Upper lobe of left lung (tissue), 4 donors: ENCODE measurements around the gene RIMBP3C.

Experiments
- POLR2A ChIP-seq, 4 donors: fragments of 450-650 bp; IDR thresholded peaks; one replicate each; pipeline ENCODE4 v1.5.1; 2016 to 2017; ENCODE audit warnings: antibody characterized with exemption in 4 of 4, mild to moderate bottlenecking in 2 of 4
- POLR2AphosphoS5 ChIP-seq, 2 donors: sonication (generic); formaldehyde crosslinking; IDR thresholded peaks; one replicate each; pipeline ENCODE4 v1.5.1; 2017; ENCODE audit warnings: antibody characterized with exemption in 2 of 2
- TF ChIP-seq, protein P1 (sequence below), 6 experiments: fragments of 450-650 bp in 4 of 6; fragments of 200-600 bp in 2 of 6; sonication (generic) in 2 of 6; IDR thresholded peaks; one replicate each; pipeline ENCODE4 v1.5.1; 2016 to 2019; ENCODE audit warnings: antibody characterized with exemption in 6 of 6

DNA sequence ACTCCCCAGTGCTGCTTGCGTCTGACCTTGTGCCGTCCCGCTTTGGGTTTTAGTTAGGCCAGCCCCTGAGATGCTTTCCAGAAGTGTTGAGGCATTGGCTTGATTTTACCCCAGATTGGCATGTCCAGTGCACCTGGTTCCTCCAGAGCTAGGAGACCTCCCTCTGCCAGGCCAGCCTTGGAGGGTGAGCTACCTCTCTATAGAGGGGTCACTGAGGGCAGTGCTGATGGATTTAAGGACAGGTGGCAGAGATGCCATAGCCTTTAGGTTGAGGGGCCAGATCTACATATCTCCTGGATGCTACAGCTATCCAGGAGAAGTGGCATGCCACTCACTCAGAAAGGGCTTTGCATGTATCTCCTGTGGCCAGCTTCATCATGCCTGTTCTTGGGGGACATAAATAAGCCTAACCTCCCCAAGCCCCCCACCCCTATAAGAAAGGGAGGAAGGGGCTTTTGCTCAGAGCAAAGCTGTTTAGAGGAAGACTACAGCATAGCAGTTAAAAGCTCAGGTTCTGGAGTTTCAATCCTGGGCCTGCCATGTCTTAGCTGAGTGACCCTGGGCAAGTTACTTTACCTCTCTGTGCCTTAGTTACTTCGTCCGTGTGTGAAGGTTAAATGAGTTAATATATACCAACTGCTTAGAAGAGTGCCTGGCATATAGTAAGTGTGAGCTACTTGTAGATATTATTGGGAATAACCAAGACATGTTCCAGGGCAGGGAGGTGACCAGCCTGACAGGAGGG lies 22.7 kb upstream of the RIMBP3C start:
- TF ChIP-seq, protein P1, sequence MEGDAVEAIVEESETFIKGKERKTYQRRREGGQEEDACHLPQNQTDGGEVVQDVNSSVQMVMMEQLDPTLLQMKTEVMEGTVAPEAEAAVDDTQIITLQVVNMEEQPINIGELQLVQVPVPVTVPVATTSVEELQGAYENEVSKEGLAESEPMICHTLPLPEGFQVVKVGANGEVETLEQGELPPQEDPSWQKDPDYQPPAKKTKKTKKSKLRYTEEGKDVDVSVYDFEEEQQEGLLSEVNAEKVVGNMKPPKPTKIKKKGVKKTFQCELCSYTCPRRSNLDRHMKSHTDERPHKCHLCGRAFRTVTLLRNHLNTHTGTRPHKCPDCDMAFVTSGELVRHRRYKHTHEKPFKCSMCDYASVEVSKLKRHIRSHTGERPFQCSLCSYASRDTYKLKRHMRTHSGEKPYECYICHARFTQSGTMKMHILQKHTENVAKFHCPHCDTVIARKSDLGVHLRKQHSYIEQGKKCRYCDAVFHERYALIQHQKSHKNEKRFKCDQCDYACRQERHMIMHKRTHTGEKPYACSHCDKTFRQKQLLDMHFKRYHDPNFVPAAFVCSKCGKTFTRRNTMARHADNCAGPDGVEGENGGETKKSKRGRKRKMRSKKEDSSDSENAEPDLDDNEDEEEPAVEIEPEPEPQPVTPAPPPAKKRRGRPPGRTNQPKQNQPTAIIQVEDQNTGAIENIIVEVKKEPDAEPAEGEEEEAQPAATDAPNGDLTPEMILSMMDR (IDR thresholded peaks at IDR 0.05) = no peak
- TF ChIP-seq POLR2A (IDR thresholded peaks at IDR 0.05) (no peak), POLR2AphosphoS5 (IDR thresholded peaks at IDR 0.05) (no peak)
